ENCODE measurements around the gene SPDYC.

The SPDYC gene

DNA sequence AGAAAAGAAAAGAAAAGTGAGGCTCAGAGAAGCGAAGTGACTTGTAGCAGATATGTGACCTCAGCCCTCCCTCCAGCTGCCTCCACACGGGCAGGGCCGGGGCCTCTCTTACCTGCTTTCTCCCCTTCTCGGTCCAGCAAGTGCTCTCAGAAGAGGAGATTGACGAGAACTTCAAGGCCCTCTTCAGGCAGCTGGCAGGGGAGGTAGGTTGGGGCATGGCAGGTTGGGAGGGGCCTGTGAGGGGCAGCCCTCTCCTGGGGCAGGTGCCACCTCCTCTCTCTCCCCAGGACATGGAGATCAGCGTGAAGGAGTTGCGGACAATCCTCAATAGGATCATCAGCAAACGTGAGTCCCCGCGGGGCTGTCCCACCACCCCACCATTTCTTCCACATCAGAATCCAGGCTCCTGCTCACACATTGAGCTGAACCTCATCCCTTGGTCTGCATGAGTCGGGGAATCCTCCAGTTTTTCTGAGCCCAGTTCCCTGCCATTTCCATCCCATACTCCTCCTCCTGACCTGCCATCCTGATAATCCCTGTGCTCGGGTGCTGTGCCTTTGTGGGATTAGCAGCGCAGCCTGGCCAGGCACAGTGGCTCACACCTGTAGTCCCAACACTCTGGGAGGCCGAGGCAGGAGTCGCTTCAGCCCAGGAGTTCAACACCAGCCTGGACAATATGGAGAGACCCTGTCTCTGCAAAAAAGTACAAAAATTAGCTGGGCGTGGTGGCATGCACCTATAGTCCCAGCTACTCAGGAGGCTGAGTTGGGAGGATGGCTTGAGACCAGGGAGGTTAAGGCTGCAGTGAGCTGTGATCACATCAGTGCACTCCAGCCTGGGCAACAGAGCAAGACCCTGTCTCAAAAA, 38.1 kb downstream of the SPDYC start:
- no peak overlapping the region for H3K9ac ChIP-seq (ENCODE audit: low read depth, low read length)
- H2AFZ ChIP-seq (ENCODE audit: low read depth, low read length): no peak overlapping the region
- H3K36me3 ChIP-seq (ENCODE audit: insufficient read depth, low read length): peaks cover 58% of the 10 kb centered on the region

DNA sequence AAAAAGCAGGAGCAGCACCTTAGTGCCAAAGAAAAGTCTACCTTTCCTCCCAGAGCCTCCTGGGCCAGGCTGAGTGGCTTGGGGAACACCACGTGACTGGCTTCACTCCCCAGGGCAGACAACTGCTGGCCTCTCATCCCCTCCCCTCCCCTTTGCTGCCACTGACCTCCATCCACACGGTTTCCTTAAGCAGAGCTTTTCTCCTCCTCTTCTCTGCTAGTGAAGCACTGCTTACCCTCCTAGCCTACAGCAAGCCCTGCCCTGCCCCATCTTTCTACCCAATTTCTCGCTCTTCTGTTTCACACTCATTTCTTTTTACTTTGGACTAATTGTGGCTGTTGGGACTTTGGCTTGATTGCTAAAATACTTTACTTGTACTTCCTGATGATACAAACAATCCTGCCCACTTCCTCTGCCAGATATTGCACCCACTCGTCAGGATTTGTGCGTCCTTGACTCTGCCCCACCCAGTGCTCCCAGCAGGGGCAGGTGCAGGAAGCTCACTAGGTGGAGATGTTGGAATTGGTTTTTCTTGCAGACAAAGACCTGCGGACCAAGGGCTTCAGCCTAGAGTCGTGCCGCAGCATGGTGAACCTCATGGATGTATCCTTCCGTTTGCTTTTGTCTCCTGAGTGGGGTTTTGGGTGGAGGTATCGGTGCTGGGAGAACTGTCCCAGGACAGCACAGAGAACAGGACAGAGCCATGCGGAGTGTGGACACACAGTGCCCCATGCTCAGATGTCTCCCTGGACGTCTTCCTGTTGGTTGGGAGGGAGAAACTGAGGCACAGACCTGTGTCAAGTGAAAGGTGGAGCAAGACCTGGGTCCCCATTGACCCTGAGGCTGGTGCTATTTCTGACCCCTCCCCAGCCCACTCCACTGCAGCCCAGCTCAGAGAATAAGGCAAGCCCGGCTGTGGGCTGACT, 39.0 kb downstream of the SPDYC start:
- Histone ChIP-seq H4K20me1 (ENCODE audit: insufficient read depth, low read length) (no peaks in the 10 kb centered on the region), H3K9me3 (ENCODE audit: insufficient read depth, low read length, severe bottlenecking) (no peaks in the 10 kb centered on the region), H3K79me2 (ENCODE audit: insufficient read depth, low read length) (no peaks in the 10 kb centered on the region), H3K27ac (ENCODE audit: low read length) (no peak overlapping the region), H3K9ac (ENCODE audit: low read depth, low read length) (no peak overlapping the region), H2AFZ (ENCODE audit: low read depth, low read length) (no peak overlapping the region), H3K4me1 (ENCODE audit: insufficient read depth, low read length) (no peaks in the 10 kb centered on the region), H3K27me3 (ENCODE audit: insufficient read depth, low read length, poor library complexity) (no peaks in the 10 kb centered on the region), H3K36me3 (ENCODE audit: insufficient read depth, low read length) (peaks cover 58% of the 10 kb centered on the region), H3K4me2 (ENCODE audit: insufficient read depth, low read length) (no peak overlapping the region), H3K4me3 (ENCODE audit: low read depth in 1 of 2, low read length in 2 of 2) (no peak overlapping the region)
- ATAC-seq (ENCODE audit: insufficient read depth, low read depth): no peak
- DNase-seq: no peak
- TF ChIP-seq EZH2 (IDR thresholded peaks at IDR 0.05; ENCODE audit: borderline replicate concordance, low read depth, low read length, severe bottlenecking): no peak

More for the DNA sequence above, 38.1 kb downstream of the SPDYC start:
- Histone ChIP-seq H4K20me1 (ENCODE audit: insufficient read depth, low read length) (no peaks in the 10 kb centered on the region), H3K79me2 (ENCODE audit: insufficient read depth, low read length) (no peaks in the 10 kb centered on the region), H3K27ac (ENCODE audit: low read length) (no peak overlapping the region), H3K4me3 (ENCODE audit: low read depth in 1 of 2, low read length in 2 of 2) (no peak overlapping the region), H3K27me3 (ENCODE audit: insufficient read depth, low read length, poor library complexity) (no peaks in the 10 kb centered on the region), H3K4me2 (ENCODE audit: insufficient read depth, low read length) (no peak overlapping the region), H3K4me1 (ENCODE audit: insufficient read depth, low read length) (no peaks in the 10 kb centered on the region), H3K9me3 (ENCODE audit: insufficient read depth, low read length, severe bottlenecking) (no peaks in the 10 kb centered on the region)
- ATAC-seq (ENCODE audit: insufficient read depth, low read depth) (no peak), DNase-seq (no peak)
- TF ChIP-seq CTCF (IDR thresholded peaks at IDR 0.05; ENCODE audit: borderline replicate concordance, extremely low read depth, low read length, poor library complexity, severe bottlenecking) (no peak), EZH2 (IDR thresholded peaks at IDR 0.05; ENCODE audit: borderline replicate concordance, low read depth, low read length, severe bottlenecking) (no peak)

DNA sequence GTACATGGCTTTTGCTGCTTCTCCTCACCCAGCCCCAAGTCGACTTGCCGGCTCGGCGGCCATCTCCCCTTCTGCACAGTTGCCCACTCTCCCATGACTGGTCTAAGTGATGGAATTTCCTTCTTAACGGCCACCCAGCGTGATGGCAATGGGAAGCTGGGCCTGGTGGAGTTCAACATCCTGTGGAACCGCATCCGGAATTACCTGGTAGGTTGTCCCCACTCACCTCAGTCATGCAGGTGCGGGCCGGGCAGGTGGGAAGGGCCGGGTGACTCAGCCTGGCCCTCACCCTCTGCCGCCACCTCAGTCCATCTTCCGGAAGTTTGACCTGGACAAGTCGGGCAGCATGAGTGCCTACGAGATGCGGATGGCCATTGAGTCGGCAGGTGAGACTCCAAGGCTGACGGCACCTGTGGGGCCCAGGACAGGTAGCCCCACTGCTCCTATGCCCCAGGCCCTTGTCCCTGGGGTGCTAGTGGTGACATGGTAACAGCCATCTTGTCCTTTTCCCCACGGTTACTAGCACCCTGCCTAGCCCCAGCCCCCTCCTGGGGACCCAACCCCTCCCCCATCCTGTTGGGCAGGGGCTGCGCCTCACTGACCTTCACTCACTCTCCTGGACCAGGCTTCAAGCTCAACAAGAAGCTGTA, 39.8 kb downstream of the SPDYC start:
- H3K79me2 ChIP-seq (ENCODE audit: insufficient read depth, low read length): no peaks in the 10 kb centered on the region
- H4K20me1 ChIP-seq (ENCODE audit: insufficient read depth, low read length): no peaks in the 10 kb centered on the region
- ATAC-seq (ENCODE audit: insufficient read depth, low read depth) (no peak), DNase-seq (no peak)
- H3K27ac ChIP-seq (ENCODE audit: low read length): no peak overlapping the region
- H2AFZ ChIP-seq (ENCODE audit: low read depth, low read length): no peak overlapping the region
- peaks cover 52% of the 10 kb centered on the region for H3K36me3 ChIP-seq (ENCODE audit: insufficient read depth, low read length)
- no peak overlapping the region for H3K4me2 ChIP-seq (ENCODE audit: insufficient read depth, low read length)
- H3K4me1 ChIP-seq (ENCODE audit: insufficient read depth, low read length): no peaks in the 10 kb centered on the region
- H3K9ac ChIP-seq (ENCODE audit: low read depth, low read length): no peak overlapping the region
- H3K4me3 ChIP-seq (ENCODE audit: low read depth in 1 of 2, low read length in 2 of 2): no peak overlapping the region
- H3K27me3 ChIP-seq (ENCODE audit: insufficient read depth, low read length, poor library complexity): no peaks in the 10 kb centered on the region
- TF ChIP-seq CTCF (IDR thresholded peaks at IDR 0.05; ENCODE audit: borderline replicate concordance, extremely low read depth, low read length, poor library complexity, severe bottlenecking) (no peak), EZH2 (IDR thresholded peaks at IDR 0.05; ENCODE audit: borderline replicate concordance, low read depth, low read length, severe bottlenecking) (no peak)
- H3K9me3 ChIP-seq (ENCODE audit: insufficient read depth, low read length, severe bottlenecking): no peaks in the 10 kb centered on the region
